Upper lobe of left lung (tissue), 6 donors: ENCODE measurements around the gene SCAMP1. TPM values are rescaled to one million over a fixed set of nuclear protein-coding genes. Genes with fewer than 3 reads are reported as not detected.
A peak's percentile ranks its signal among the peaks of the same experiment; 100 is the strongest.
"Not testable (repeated sequence)": the region's sequence is repeated elsewhere in the genome, so short reads cannot be mapped to it uniquely, and the experiment has no call there.

ENCODE experiments used
- ATAC-seq, 2 donors: fragments of 200-7000 bp; cut with Tn5 transposase; one replicate each; pipeline ENCODE4 v1.9.1; 2022; ENCODE audit warnings: mild to moderate bottlenecking in 2 of 2, moderate library complexity in 2 of 2; ENCODE audit not compliant: low FRiP score in 2 of 2
- DNase-seq, 2 donors: peaks; one replicate each; pipeline ENCODE4 v3.0.0-alpha.2; 2019 to 2020
- H3K27ac ChIP-seq, 4 donors: fragments of 200-600 bp; sonication (generic); one replicate each; pipeline ENCODE4 v1.5.1; 2016 to 2019
- H3K27me3 ChIP-seq, 4 donors: fragments of 200-600 bp; sonication (generic); one replicate each; pipeline ENCODE4 v1.5.1; 2017 to 2019
- H3K36me3 ChIP-seq, 4 donors: fragments of 200-600 bp; sonication (generic); one replicate each; pipeline ENCODE4 v1.5.1; 2016 to 2019
- H3K4me1 ChIP-seq, 4 donors: fragments of 200-600 bp; sonication (generic); one replicate each; pipeline ENCODE4 v1.5.1; 2018 to 2019
- H3K4me3 ChIP-seq, 4 donors: fragments of 200-600 bp; sonication (generic); one replicate each; pipeline ENCODE4 v1.5.1; 2017 to 2019; ENCODE audit warnings: mild to moderate bottlenecking in 2 of 4, moderate library complexity in 1 of 4
- H3K9me3 ChIP-seq, 4 donors: fragments of 200-600 bp; sonication (generic); one replicate each; pipeline ENCODE4 v1.5.1; 2018 to 2019
- EP300 ChIP-seq, 4 donors: sonication (generic); formaldehyde crosslinking; IDR thresholded peaks; one replicate each; pipeline ENCODE4 v1.5.1; 2017; ENCODE audit warnings: antibody characterized with exemption in 4 of 4, control low read depth in 2 of 4
- POLR2A ChIP-seq, 4 donors: fragments of 450-650 bp; IDR thresholded peaks; one replicate each; pipeline ENCODE4 v1.5.1; 2016 to 2017; ENCODE audit warnings: antibody characterized with exemption in 4 of 4, mild to moderate bottlenecking in 2 of 4
- POLR2AphosphoS5 ChIP-seq, 2 donors: sonication (generic); formaldehyde crosslinking; IDR thresholded peaks; one replicate each; pipeline ENCODE4 v1.5.1; 2017; ENCODE audit warnings: antibody characterized with exemption in 2 of 2
- WGBS, 2 donors: methylation state at CpG; one replicate each; pipeline ENCODE4 v1.1.5; 2017 to 2018; 5-methylcytosine and 5-hydroxymethylcytosine counted together
- total RNA-seq, 6 donors: library from RNA; depleted of rRNA in 4 of 6; stranded (reverse); fragments of >200 nt in 4 of 6; gene quantifications; one replicate each; pipeline versions ENCODE4 v1.1.0 to v1.2.1, GENCODE V29; 2016 to 2021
- TF ChIP-seq, protein P1 (sequence below), 6 experiments: fragments of 450-650 bp in 4 of 6; fragments of 200-600 bp in 2 of 6; sonication (generic) in 2 of 6; IDR thresholded peaks; one replicate each; pipeline ENCODE4 v1.5.1; 2016 to 2019; ENCODE audit warnings: antibody characterized with exemption in 6 of 6
- donor health status: DM: no; HTN: no; CAD: no; lungs with moderate emphysema.
- donor health status: DM: no; HTN: yes; CAD: no; lungs with severe emphysema.

Gene SCAMP1
- total RNA-seq, 6 donors from 2014 or later: 5.3 to 37.3 (median 25.1) TPM

DNA sequence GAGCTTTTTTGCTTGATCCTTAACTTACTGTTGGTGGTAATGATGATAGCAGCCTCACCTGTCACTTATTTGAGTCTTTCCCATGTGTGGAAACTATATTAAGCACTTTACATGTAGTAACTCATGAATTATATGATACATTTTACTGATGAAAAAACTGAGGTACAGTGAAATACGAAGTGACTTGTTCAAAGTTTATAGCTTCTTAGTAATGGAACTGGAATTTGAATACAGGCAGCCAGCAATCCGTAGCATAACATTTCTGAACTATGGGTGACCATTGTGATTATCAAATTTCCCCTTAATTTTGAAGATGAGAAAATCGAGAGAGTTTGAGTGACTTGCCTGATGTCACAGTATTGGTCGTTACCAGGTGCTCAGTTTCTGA, 17.3 kb downstream of the SCAMP1 start:
- H3K27ac ChIP-seq: no peak overlapping the region
- DNase-seq (no peak), ATAC-seq (no peak)
- TF ChIP-seq EP300 (IDR thresholded peaks at IDR 0.05) (no peak), POLR2AphosphoS5 (IDR thresholded peaks at IDR 0.05) (no peak), POLR2A (IDR thresholded peaks at IDR 0.05) (no peak)
- TF ChIP-seq, protein P1, sequence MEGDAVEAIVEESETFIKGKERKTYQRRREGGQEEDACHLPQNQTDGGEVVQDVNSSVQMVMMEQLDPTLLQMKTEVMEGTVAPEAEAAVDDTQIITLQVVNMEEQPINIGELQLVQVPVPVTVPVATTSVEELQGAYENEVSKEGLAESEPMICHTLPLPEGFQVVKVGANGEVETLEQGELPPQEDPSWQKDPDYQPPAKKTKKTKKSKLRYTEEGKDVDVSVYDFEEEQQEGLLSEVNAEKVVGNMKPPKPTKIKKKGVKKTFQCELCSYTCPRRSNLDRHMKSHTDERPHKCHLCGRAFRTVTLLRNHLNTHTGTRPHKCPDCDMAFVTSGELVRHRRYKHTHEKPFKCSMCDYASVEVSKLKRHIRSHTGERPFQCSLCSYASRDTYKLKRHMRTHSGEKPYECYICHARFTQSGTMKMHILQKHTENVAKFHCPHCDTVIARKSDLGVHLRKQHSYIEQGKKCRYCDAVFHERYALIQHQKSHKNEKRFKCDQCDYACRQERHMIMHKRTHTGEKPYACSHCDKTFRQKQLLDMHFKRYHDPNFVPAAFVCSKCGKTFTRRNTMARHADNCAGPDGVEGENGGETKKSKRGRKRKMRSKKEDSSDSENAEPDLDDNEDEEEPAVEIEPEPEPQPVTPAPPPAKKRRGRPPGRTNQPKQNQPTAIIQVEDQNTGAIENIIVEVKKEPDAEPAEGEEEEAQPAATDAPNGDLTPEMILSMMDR (IDR thresholded peaks at IDR 0.05): no peak
- no peaks in the 10 kb centered on the region for H3K36me3 ChIP-seq
- 93% methylated on average over 4 of the region's 4 CpGs for WGBS, 2 donors
- H3K4me1 ChIP-seq: peaks cover 0 to 8% (median 7%) of the 10 kb centered on the region in 4 donors
- no peaks in the 10 kb centered on the region for H3K27me3 ChIP-seq
- H3K9me3 ChIP-seq: no peaks in the 10 kb centered on the region
- H3K4me3 ChIP-seq: no peak overlapping the region

DNA sequence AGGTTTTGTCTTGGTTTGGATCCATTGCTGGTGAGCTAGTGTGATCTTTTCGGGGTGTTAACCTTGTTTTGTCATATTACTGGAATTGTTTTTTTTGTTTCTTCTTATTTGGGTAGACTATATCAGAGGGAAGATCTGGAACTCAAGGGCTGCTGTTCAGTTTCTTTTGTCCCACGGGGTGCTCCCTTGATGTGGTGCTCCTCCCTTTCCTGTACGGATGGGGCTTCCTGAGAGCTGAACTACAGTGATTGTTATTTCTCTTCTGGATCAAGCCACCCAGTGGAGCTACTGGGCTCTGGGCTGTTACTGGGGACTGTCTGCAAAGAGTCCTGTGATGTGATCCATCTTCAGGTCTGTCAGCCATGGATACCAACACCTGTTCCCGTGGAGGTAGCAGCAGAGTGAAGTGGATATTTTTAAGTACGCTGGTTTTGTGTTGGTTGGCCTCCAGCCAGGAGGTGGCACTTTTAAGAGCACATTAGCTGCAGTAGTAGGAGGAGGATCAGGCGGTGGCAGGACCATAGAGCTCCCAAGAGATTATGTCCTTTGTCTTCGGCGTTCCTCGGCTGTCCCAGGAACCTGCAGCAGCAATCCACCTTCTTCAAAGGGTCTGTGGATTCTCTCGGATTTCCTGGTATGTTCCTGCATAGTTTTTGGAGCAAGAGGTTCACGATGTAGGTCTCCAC, 27.2 kb downstream of the SCAMP1 start:
- ATAC-seq (no peak), DNase-seq (no peak)
- whole genome bisulfite sequencing, 2 donors: 81 to 87% methylated on average over 11 of the region's 11 CpGs
- no peaks in the 10 kb centered on the region for H3K4me1 ChIP-seq
- H3K4me3 ChIP-seq: no peak overlapping the region
- H3K27ac ChIP-seq: no peak overlapping the region
- H3K36me3 ChIP-seq: no peaks in the 10 kb centered on the region
- H3K27me3 ChIP-seq: no peaks in the 10 kb centered on the region
- TF ChIP-seq EP300 (IDR thresholded peaks at IDR 0.05) (no peak), POLR2A (IDR thresholded peaks at IDR 0.05) (no peak), POLR2AphosphoS5 (IDR thresholded peaks at IDR 0.05) (no peak)
- TF ChIP-seq, protein P1 (IDR thresholded peaks at IDR 0.05): no peak
- H3K9me3 ChIP-seq: peaks cover 0 to 9% (median 5%) of the 10 kb centered on the region in 4 donors

DNA sequence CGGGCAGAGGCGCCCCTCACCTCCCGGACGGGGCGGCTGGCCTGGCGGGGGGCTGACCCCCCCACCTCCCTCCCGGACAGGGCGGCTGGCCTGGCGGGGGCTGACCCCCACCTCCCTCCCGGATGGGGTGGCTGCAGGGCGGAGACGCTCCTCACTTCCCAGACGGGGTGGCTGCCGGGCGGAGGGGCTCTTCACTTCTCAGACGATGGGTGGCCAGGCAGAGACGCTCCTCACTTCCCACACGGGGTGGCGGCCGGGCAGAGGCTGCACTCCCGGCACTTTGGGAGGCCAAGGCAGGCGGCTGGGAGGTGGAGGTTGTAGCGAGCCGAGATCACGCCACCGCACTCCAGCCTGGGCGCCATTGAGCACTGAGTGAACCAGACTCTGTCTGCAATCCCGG, 30.9 kb downstream of the SCAMP1 start:
- DNase-seq: peak in 1 of 2 donors; percentile 54
- not testable (repeated sequence) for H3K4me3 ChIP-seq, H3K4me1 ChIP-seq, ATAC-seq, H3K27me3 ChIP-seq, H3K27ac ChIP-seq, H3K36me3 ChIP-seq, H3K9me3 ChIP-seq
- 98% methylated on average over 11 to 12 of the region's 28 CpGs for WGBS, 2 donors

GRCh38 chr5:78397831-78398230, 37.4 kb downstream of the SCAMP1 start:
- Histone ChIP-seq H3K36me3 (peaks cover 0 to 5% (median 0%) of the 10 kb centered on the region in 4 donors), H3K27me3 (no peaks in the 10 kb centered on the region), H3K4me1 (no peaks in the 10 kb centered on the region), H3K9me3 (no peaks in the 10 kb centered on the region), H3K4me3 (no peak overlapping the region), H3K27ac (no peak overlapping the region)
- ATAC-seq (no peak), DNase-seq (no peak)
- TF ChIP-seq POLR2AphosphoS5 (IDR thresholded peaks at IDR 0.05) (no peak), EP300 (IDR thresholded peaks at IDR 0.05) (no peak), POLR2A (IDR thresholded peaks at IDR 0.05) (no peak)
- TF ChIP-seq, protein P1 (IDR thresholded peaks at IDR 0.05): no peak
- WGBS, 2 donors: 92% methylated on average over 2 of the region's 2 CpGs

GRCh38 chr5:78399116-78399515, 38.7 kb downstream of the SCAMP1 start:
- Histone ChIP-seq H3K36me3 (peaks cover 0 to 5% (median 0%) of the 10 kb centered on the region in 4 donors), H3K4me3 (no peak overlapping the region), H3K4me1 (no peaks in the 10 kb centered on the region), H3K27ac (no peak overlapping the region), H3K27me3 (no peaks in the 10 kb centered on the region), H3K9me3 (no peaks in the 10 kb centered on the region)
- TF ChIP-seq, protein P1 (IDR thresholded peaks at IDR 0.05): no peak
- TF ChIP-seq POLR2A (IDR thresholded peaks at IDR 0.05): no peak
- no peak for TF ChIP-seq POLR2AphosphoS5 (IDR thresholded peaks at IDR 0.05)
- no peak for DNase-seq
- no peak for ATAC-seq
